Epithelial cell of prostate (primary cell): ENCODE measurements around the gene POLD1.
"Not testable (repeated sequence)": the region's sequence is repeated elsewhere in the genome, so short reads cannot be mapped to it uniquely, and the experiment has no call there.

Source experiments
- DNase-seq: peaks from one replicate; pipeline ENCODE4 v3.0.0-alpha.2; 2011; ENCODE audit warnings: low read depth, low spot score
- H3K27ac ChIP-seq: fragments of 450-650 bp; 2 replicates; pipeline ENCODE4 v1.5.1; 2017; ENCODE audit warnings: mild to moderate bottlenecking

POLD1 gene

GRCh38 chr19:50387176-50387867, 3.2 kb downstream of the POLD1 start:
- no peak overlapping the region for H3K27ac ChIP-seq
- DNase-seq = no peak

DNA sequence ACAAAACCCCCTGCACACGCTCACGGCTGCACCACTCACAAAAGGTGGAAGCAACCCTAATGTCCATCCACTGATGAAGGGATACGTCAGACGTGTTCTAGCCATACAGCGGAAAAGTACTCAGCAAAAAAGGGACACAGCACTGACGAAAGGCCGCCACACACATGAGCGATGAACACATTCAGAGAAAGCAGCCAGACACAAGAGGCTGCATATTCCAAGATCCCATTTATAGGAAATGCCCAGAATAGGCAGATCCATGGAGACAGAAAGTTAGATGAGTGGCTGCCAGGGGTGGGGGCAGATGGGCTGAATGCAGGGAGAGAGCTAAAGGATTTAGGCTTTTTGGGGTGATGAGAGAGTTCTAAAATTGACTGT, 3.7 kb downstream of the POLD1 start:
- no peak overlapping the region for H3K27ac ChIP-seq
- no peak for DNase-seq

- H3K27ac ChIP-seq, DNase-seq: not testable (repeated sequence)
Measured at GRCh38 chr19:50390295-50390694, 6.1 kb downstream of the POLD1 start.

- not testable (repeated sequence) for DNase-seq, H3K27ac ChIP-seq
Measured at GRCh38 chr19:50390952-50391351, 6.8 kb downstream of the POLD1 start.

DNA sequence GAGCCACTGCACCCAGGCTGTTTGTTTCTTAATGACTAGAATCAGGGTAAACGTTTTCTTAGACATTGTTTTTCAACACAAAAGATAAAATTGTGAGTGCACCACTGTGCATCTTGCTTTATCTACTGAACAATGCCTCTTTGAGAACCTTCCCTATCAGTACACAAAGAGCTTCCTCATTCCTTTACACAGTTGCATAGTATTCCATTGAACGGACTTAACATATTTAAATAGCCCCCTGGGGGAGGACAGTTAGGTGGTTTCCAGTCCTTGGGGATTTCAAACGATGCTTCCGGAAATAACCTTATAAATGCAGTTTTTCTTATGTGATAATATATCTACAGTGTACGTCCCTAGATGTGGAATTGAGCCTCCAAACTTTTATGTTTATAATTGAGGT, 8.6 kb downstream of the POLD1 start:
- H3K27ac ChIP-seq = no peak overlapping the region
- no peak for DNase-seq

GRCh38 chr19:50393589-50393988, 9.4 kb downstream of the POLD1 start:
- no peak overlapping the region for H3K27ac ChIP-seq
- no peak for DNase-seq

- no peak overlapping the region for H3K27ac ChIP-seq
- no peak for DNase-seq
Measured at GRCh38 chr19:50394017-50394416, 9.9 kb downstream of the POLD1 start.

DNA sequence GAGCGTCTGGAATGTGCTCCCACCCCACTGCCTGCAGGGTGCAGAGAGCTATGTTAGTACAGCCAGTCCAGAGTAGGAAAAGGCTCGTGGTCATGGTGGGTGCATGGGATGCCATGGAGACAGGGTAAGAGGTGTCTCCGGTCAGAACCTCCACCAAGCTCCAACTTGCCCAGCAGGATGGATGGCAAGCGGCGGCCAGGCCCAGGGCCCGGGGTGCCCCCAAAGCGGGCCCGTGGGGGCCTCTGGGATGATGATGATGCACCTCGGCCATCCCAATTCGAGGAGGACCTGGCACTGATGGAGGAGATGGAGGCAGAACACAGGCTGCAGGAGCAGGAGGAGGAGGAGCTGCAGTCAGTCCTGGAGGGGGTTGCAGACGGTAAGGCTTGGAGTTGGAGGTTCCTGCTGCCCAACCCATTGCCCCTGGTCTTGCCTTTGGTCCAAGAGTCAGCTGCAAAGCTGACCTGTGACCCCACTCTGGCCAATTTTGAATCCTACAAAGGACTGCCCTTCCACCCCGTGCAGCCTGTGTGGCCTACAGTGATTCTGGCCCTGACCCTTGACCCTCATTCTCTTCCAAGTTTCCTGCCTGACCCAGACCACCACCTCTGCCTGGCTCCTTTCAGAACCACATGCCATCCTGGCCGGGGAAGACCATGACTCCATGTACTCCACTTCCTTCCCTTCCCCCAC, 14.7 kb downstream of the POLD1 start:
- no peak for DNase-seq
- H3K27ac ChIP-seq = no peak overlapping the region

- H3K27ac ChIP-seq = no peak overlapping the region
- DNase-seq = no peak
Measured at GRCh38 chr19:50399368-50399745, 15.2 kb downstream of the POLD1 start.

DNA sequence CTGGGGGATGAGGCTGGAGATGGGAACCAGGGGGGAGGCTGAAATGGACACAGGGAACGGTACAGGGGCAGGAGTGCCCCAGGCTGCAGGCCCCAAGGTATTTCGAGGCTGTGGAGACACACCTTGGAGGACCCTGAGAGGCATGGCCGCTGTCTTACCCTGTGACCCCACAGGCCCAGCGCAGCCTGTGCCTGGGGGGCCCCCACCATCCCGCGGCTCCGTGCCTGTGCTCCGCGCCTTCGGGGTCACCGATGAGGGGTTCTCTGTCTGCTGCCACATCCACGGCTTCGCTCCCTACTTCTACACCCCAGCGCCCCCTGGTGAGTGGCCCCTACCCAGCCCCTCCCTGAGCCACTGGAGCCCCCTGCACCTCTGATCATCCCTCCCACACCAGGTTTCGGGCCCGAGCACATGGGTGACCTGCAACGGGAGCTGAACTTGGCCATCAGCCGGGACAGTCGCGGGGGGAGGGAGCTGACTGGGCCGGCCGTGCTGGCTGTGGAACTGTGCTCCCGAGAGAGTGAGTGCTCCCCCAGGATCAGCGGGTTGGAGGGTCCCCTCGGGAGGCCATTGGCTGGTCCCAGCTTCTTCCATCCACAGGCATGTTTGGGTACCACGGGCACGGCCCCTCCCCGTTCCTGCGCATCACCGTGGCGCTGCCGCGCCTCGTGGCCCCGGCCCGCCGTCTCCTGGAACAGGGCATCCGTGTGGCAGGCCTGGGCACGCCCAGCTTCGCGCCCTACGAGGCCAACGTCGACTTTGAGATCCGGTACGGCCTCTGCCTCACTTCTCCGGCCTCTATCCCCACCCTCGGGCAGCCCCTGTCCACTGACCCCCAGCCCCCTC, 17.7 kb downstream of the POLD1 start:
- DNase-seq = no peak
- H3K27ac ChIP-seq = no peak overlapping the region

DNA sequence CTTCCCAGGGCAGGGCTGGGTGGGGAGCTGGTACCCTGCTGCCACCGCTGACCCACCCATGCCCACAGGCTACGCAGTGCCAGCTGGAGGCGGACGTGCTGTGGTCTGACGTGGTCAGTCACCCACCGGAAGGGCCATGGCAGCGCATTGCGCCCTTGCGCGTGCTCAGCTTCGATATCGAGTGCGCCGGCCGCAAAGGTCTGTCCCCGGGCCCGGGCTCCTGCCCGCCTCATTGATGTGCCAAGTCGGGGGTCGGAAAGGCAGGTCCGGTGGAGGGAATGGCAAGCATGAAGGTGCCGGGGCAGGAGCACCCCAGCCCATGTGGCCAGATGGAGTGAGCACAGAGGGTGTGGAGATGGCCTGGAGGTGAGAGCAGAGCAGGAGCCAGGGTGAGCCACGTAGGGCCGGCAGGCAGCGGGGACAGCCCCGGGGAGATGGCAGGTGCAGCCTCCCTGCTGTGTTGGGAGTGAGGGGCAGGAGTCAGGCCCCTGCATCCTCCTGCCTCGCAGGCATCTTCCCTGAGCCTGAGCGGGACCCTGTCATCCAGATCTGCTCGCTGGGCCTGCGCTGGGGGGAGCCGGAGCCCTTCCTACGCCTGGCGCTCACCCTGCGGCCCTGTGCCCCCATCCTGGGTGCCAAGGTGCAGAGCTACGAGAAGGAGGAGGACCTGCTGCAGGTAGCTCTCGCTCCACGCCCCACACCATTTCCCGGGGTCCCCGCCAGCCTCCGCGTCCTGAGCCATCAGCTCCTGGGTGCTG, 18.6 kb downstream of the POLD1 start:
- no peak for DNase-seq
- no peak overlapping the region for H3K27ac ChIP-seq

DNA sequence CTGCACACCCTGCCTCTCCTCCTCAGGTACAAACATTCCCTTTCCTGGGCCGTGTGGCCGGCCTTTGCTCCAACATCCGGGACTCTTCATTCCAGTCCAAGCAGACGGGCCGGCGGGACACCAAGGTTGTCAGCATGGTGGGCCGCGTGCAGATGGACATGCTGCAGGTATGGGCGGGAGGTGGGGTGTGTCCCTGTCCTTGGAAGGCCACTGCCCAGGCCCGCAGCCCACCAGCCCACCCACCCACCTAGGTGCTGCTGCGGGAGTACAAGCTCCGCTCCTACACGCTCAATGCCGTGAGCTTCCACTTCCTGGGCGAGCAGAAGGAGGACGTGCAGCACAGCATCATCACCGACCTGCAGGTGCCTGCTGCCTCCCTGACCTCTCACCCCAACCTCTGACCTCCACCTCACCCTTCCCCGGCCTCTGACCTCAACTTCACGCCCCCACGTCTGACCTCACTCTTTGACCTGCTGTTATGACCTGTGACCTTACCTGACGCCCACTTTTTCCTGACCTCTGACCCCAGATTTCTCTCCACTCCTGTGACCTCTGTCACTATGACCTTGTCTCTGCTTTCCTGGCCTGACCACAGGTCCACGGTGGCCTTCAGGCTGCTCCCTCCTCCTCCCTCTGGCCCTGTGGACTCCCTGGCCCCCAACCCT, 22.1 kb downstream of the POLD1 start:
- H3K27ac ChIP-seq = no peak overlapping the region
- no peak for DNase-seq

GRCh38 chr19:50406829-50407228, 22.7 kb downstream of the POLD1 start:
- no peak for DNase-seq

GRCh38 chr19:50409347-50409746, 25.2 kb downstream of the POLD1 start:
- H3K27ac ChIP-seq = no peak overlapping the region
- DNase-seq = no peak

More at GRCh38 chr19:50406829-50407228, 22.7 kb downstream of the POLD1 start:
- no peak overlapping the region for H3K27ac ChIP-seq

GRCh38 chr19:50410109-50410508, 26.0 kb downstream of the POLD1 start:
- DNase-seq = no peak
- H3K27ac ChIP-seq = no peak overlapping the region

DNA sequence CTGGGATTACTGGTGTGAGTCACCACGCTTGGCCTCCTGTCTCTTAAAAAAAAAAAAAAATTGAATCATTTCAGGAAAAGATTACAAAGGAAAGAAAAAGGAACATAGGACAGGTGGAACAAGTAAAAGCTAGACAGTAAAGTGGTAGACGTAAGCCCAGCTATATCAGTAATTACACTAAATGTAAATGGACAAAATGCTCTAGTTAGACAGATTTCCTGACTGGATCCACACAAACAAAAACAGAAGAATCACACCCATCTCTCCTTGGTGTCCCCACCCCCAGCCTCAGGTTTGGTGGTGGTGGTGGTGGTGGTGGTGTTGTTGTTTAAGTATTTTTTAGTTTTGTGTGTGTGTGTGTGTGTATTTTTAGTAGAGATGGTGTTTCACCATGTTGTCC, 28.3 kb downstream of the POLD1 start:
- H3K27ac ChIP-seq = no peak overlapping the region
- no peak for DNase-seq

DNA sequence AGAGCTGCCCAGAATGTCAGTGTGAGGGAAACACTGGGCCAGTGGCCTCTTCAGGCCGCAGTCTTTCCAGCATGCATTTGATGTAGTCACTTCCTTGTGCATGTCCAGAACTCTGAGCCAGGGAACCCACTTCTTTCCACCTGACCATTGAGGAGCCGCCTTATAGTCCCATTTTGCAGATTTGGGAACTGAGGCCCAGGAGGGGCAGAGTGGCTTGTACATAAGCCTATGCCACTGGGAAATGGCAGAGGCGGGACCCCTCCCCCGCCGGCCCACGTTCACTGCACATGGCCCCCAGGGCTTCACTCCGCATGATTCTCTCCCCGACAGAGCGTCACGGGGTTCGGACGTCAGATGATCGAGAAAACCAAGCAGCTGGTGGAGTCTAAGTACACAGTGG, 28.9 kb downstream of the POLD1 start:
- no peak for DNase-seq

GRCh38 chr19:50413531-50413930, 29.4 kb downstream of the POLD1 start:
- DNase-seq = no peak
- no peak overlapping the region for H3K27ac ChIP-seq

More for the DNA sequence above, 28.9 kb downstream of the POLD1 start:
- H3K27ac ChIP-seq = no peak overlapping the region

DNA sequence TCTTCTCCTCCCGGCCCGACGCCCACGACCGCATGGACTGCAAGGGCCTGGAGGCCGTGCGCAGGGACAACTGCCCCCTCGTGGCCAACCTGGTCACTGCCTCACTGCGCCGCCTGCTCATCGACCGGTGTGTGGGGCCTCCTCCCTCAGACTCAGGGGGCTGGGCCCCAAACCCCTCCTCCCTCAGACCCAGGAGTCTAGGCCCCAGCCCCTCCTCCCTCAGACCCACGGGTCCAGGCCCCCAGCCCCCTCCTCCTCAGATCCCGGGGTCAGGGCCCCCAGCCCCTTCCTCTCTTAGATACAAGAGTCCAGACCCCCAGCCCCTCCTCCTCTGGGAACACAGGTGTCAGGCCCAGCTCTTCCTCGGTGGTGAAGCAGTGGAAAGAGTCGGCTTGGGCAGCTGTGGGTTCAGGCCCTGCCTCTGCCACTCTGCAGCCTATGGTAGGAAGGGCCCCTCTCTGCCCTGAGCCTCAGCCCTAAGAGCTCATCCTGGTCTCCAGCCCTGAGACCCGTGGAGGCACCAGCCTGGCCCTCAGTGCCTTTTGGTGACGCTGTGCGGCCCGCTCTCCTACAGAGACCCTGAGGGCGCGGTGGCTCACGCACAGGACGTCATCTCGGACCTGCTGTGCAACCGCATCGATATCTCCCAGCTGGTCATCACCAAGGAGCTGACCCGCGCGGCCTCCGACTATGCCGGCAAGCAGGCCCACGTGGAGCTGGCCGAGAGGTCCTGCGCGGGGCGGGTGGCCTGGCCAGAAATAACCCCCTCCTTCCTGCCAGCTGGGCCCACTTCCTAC, 30.9 kb downstream of the POLD1 start:
- DNase-seq = no peak
- no peak overlapping the region for H3K27ac ChIP-seq
